GM12878 (cell line): Measurements from ENCODE around the gene OVOL1. TPM values are rescaled to one million over a fixed set of nuclear protein-coding genes. Genes with fewer than 3 reads are reported as not detected.

Experiments
- BMI1 ChIP-seq: fragments of 450-650 bp; IDR thresholded peaks from 2 replicates; pipeline ENCODE4 v1.6.1; 2016; ENCODE audit warnings: mild to moderate bottlenecking, moderate library complexity, borderline replicate concordance
- CREM ChIP-seq: IDR thresholded peaks from 2 replicates; pipeline ENCODE4 v1.6.1; 2014; ENCODE audit warnings: antibody characterized with exemption, low read depth
- HDAC2 ChIP-seq: fragments of 200-600 bp; sonication (generic); IDR thresholded peaks from 2 replicates; pipeline ENCODE4 v1.6.1; 2017
- NFYB ChIP-seq: IDR thresholded peaks from 2 replicates; pipeline ENCODE4 v1.6.1; 2011; ENCODE audit warnings: low read depth, mild to moderate bottlenecking, low read length, improper control_type of control experiment, moderate library complexity; ENCODE audit not compliant: insufficient read depth
- NR2C1 ChIP-seq: fragments of 450-650 bp; IDR thresholded peaks from 2 replicates; pipeline ENCODE4 v1.6.1; 2017; ENCODE audit warnings: antibody characterized with exemption, mild to moderate bottlenecking, moderate library complexity
- SMC3 ChIP-seq: IDR thresholded peaks from 2 replicates; pipeline ENCODE4 v1.6.1; 2011; ENCODE audit warnings: low read length, improper control_type of control experiment, borderline replicate concordance
- ZBED1 ChIP-seq: IDR thresholded peaks from 2 replicates; pipeline ENCODE4 v1.6.1; 2016; ENCODE audit warnings: borderline replicate concordance
- polyA plus RNA-seq, 11 experiments: library from polyadenylated mRNA; depleted of rRNA in 4 of 11; unstranded in 6 of 11; stranded (reverse) in 5 of 11; fragments of >200 nt; fragmentation: Nextera tagmentation in 4 of 11; fragmentation: Illumina TruSeq in 1 of 11; extraction: Ambion mirVana in 4 of 11; extraction: Trizol in 1 of 11; gene quantifications; 1 replicate in 1 of 11; 2 replicates in 10 of 11; pipeline versions ENCODE4 v1.2.1 to v1.2.3, GENCODE V29; 2011 to 2016; ENCODE audit warnings: inconsistent platforms in 2 of 11, missing spikeins in 2 of 11, low read depth in 1 of 11
- total RNA-seq, 4 experiments: library from RNA; depleted of rRNA in 3 of 4; stranded (reverse); fragments of >200 nt in 3 of 4; fragmentation: Illumina TruSeq in 1 of 4; extraction: Trizol in 1 of 4; gene quantifications; 2 replicates each; pipeline versions ENCODE4 v1.2.1 to v1.2.3, GENCODE V29; 2013 to 2021
- TF ChIP-seq, protein P1 (sequence below): fragments of 450-650 bp; formaldehyde crosslinking; IDR thresholded peaks from 2 replicates; pipeline ENCODE4 v1.4.0; 2022; ENCODE audit warnings: mild to moderate bottlenecking, moderate library complexity
- TF ChIP-seq, protein P2 (sequence below): fragments of 450-650 bp; IDR thresholded peaks from 2 replicates; pipeline ENCODE4 v1.6.1; 2017; ENCODE audit warnings: mild to moderate bottlenecking, moderate library complexity
- TF ChIP-seq, protein P3 (sequence below): IDR thresholded peaks from 2 replicates; pipeline ENCODE4 v1.6.1; 2012; ENCODE audit warnings: low read length, inconsistent platforms
- TF ChIP-seq, protein P4 (sequence below): fragments of 450-650 bp; IDR thresholded peaks from 2 replicates; pipeline ENCODE4 v1.6.1; 2017; ENCODE audit warnings: mild to moderate bottlenecking, low read depth, inconsistent platforms; ENCODE audit not compliant: poor library complexity, severe bottlenecking

Gene OVOL1
- total and polyA plus RNA-seq, 10 of the 15 experiments (the other 5 are each of a cell fraction or from before 2014, with no cell fraction given): 0.04 to 0.96 (median 0.09) TPM; not detected in 7

DNA sequence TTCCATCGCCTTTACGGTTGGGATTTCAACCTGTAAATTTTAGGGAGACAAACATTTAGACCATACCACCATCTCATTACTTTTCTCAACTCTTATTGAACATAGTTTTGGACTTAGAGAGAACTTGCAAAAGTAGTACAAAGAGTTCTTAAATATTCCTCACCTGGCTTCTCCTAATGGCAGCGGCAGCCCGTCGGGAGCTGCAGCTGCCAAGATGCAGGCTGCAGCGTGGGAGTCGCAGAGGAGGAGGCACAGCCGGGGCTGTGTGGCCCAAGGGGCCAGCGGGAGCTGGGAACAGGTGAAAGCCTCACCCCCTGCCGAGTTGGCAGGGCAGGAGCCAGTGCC lies 43.2 kb upstream of the OVOL1 start (continued):
- TF ChIP-seq NFYB: no peak
- TF ChIP-seq, protein P1, sequence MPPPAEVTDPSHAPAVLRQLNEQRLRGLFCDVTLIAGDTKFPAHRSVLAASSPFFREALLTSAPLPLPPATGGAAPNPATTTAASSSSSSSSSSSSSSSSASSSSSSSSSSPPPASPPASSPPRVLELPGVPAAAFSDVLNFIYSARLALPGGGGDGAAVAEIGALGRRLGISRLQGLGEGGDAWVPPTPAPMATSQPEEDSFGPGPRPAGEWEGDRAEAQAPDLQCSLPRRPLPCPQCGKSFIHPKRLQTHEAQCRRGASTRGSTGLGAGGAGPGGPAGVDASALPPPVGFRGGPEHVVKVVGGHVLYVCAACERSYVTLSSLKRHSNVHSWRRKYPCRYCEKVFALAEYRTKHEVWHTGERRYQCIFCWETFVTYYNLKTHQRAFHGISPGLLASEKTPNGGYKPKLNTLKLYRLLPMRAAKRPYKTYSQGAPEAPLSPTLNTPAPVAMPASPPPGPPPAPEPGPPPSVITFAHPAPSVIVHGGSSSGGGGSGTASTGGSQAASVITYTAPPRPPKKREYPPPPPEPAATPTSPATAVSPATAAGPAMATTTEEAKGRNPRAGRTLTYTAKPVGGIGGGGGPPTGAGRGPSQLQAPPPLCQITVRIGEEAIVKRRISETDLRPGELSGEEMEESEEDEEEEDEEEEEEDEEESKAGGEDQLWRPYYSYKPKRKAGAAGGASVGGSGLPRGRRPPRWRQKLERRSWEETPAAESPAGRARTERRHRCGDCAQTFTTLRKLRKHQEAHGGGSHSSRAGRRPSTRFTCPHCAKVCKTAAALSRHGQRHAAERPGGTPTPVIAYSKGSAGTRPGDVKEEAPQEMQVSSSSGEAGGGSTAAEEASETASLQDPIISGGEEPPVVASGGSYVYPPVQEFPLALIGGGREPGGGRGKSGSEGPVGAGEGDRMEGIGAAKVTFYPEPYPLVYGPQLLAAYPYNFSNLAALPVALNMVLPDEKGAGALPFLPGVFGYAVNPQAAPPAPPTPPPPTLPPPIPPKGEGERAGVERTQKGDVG (CRISPR knock-in tag): no peak
- TF ChIP-seq CREM: no peak
- TF ChIP-seq HDAC2: no peak
- TF ChIP-seq, protein P2, sequence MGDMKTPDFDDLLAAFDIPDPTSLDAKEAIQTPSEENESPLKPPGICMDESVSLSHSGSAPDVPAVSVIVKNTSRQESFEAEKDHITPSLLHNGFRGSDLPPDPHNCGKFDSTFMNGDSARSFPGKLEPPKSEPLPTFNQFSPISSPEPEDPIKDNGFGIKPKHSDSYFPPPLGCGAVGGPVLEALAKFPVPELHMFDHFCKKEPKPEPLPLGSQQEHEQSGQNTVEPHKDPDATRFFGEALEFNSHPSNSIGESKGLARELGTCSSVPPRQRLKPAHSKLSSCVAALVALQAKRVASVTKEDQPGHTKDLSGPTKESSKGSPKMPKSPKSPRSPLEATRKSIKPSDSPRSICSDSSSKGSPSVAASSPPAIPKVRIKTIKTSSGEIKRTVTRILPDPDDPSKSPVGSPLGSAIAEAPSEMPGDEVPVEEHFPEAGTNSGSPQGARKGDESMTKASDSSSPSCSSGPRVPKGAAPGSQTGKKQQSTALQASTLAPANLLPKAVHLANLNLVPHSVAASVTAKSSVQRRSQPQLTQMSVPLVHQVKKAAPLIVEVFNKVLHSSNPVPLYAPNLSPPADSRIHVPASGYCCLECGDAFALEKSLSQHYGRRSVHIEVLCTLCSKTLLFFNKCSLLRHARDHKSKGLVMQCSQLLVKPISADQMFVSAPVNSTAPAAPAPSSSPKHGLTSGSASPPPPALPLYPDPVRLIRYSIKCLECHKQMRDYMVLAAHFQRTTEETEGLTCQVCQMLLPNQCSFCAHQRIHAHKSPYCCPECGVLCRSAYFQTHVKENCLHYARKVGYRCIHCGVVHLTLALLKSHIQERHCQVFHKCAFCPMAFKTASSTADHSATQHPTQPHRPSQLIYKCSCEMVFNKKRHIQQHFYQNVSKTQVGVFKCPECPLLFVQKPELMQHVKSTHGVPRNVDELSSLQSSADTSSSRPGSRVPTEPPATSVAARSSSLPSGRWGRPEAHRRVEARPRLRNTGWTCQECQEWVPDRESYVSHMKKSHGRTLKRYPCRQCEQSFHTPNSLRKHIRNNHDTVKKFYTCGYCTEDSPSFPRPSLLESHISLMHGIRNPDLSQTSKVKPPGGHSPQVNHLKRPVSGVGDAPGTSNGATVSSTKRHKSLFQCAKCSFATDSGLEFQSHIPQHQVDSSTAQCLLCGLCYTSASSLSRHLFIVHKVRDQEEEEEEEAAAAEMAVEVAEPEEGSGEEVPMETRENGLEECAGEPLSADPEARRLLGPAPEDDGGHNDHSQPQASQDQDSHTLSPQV: no peak
- TF ChIP-seq, protein P3, sequence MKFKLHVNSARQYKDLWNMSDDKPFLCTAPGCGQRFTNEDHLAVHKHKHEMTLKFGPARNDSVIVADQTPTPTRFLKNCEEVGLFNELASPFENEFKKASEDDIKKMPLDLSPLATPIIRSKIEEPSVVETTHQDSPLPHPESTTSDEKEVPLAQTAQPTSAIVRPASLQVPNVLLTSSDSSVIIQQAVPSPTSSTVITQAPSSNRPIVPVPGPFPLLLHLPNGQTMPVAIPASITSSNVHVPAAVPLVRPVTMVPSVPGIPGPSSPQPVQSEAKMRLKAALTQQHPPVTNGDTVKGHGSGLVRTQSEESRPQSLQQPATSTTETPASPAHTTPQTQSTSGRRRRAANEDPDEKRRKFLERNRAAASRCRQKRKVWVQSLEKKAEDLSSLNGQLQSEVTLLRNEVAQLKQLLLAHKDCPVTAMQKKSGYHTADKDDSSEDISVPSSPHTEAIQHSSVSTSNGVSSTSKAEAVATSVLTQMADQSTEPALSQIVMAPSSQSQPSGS: no peak
- no peak for TF ChIP-seq BMI1
- no peak for TF ChIP-seq ZBED1
- TF ChIP-seq NR2C1: no peak
- TF ChIP-seq SMC3: no peak
- TF ChIP-seq, protein P4, sequence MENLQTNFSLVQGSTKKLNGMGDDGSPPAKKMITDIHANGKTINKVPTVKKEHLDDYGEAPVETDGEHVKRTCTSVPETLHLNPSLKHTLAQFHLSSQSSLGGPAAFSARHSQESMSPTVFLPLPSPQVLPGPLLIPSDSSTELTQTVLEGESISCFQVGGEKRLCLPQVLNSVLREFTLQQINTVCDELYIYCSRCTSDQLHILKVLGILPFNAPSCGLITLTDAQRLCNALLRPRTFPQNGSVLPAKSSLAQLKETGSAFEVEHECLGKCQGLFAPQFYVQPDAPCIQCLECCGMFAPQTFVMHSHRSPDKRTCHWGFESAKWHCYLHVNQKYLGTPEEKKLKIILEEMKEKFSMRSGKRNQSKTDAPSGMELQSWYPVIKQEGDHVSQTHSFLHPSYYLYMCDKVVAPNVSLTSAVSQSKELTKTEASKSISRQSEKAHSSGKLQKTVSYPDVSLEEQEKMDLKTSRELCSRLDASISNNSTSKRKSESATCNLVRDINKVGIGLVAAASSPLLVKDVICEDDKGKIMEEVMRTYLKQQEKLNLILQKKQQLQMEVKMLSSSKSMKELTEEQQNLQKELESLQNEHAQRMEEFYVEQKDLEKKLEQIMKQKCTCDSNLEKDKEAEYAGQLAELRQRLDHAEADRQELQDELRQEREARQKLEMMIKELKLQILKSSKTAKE: no peak
- TF ChIP-seq, all 136 proteins: peak for 0
